Breast epithelium (tissue), 4 donors: ENCODE results near the gene PEAK1. TPM values are rescaled to one million over a fixed set of nuclear protein-coding genes. Genes with fewer than 3 reads are reported as not detected.
"Not testable (repeated sequence)": the region's sequence is repeated elsewhere in the genome, so short reads cannot be mapped to it uniquely, and the experiment has no call there.

Experiments used
- DNase-seq, 2 donors: peaks; one replicate each; pipeline ENCODE4 v3.0.0-alpha.2; 2019; ENCODE audit warnings: low spot score in 2 of 2
- H3K27ac ChIP-seq, 2 donors: fragments of 200-600 bp; sonication (generic) in 1 of 2; one replicate each; pipeline ENCODE4 v1.5.1; 2016 to 2019; ENCODE audit warnings: mild to moderate bottlenecking in 1 of 2
- H3K27me3 ChIP-seq, 2 donors: fragments of 200-600 bp; sonication (generic) in 1 of 2; one replicate each; pipeline versions ENCODE4 v1.5.1 to v1.6.0; 2017 to 2019; ENCODE audit warnings: control low read depth in 1 of 2, mild to moderate bottlenecking in 1 of 2
- H3K36me3 ChIP-seq: fragments of 200-600 bp; one replicate; pipeline ENCODE4 v1.5.1; 2019
- H3K4me1 ChIP-seq, 2 donors: fragments of 200-600 bp; sonication (generic); one replicate each; pipeline ENCODE4 v1.5.1; 2016 to 2019; ENCODE audit warnings: control low read depth in 1 of 2
- H3K4me3 ChIP-seq, 3 donors: fragments of 200-600 bp; sonication (generic); 1 replicate in 2 of 3; 2 replicates in 1 of 3; pipeline ENCODE4 v1.5.1; 2016 to 2019; ENCODE audit warnings: mild to moderate bottlenecking in 3 of 3, moderate library complexity in 2 of 3
- H3K9me3 ChIP-seq, 2 donors: fragments of 200-600 bp; sonication (generic) in 1 of 2; one replicate each; pipeline ENCODE4 v1.5.1; 2016 to 2019; ENCODE audit warnings: control low read depth in 1 of 2
- CTCF ChIP-seq, 3 donors: fragments of 450-650 bp; IDR thresholded peaks; one replicate each; pipeline ENCODE4 v1.5.1; 2016 to 2017; ENCODE audit warnings: antibody characterized with exemption in 3 of 3, mild to moderate bottlenecking in 3 of 3, moderate library complexity in 3 of 3
- POLR2A ChIP-seq: fragments of 450-650 bp; IDR thresholded peaks from one replicate; pipeline ENCODE4 v1.6.1; 2016; ENCODE audit warnings: antibody characterized with exemption, mild to moderate bottlenecking, moderate library complexity
- POLR2AphosphoS5 ChIP-seq, 3 donors: sonication (generic); formaldehyde crosslinking; IDR thresholded peaks; one replicate each; pipeline ENCODE4 v1.6.1; 2017; ENCODE audit warnings: antibody characterized with exemption in 3 of 3
- intact Hi-C: fragments of 100-400 bp; cut with DNase I; formaldehyde crosslinking; loops from one replicate; pipeline ENCODE4 v1.15.1; 2023; ENCODE audit warnings: low total_unique reads
- total RNA-seq, 3 donors: library from RNA; depleted of rRNA; stranded (reverse); fragments of >200 nt; gene quantifications; one replicate each; pipeline ENCODE4 v1.1.0, GENCODE V29; 2016

Gene PEAK1
- total RNA-seq, 3 donors from 2014 or later, result 48.5 to 99.5 (median 55.2) TPM

- Histone ChIP-seq H3K4me3 (no peak overlapping the region), H3K27ac (no peak overlapping the region), H3K36me3 (no peaks in the 10 kb centered on the region), H3K4me1 (no peaks in the 10 kb centered on the region), H3K9me3 (no peaks in the 10 kb centered on the region), H3K27me3 (no peaks in the 10 kb centered on the region)
- intact Hi-C loops, result no loop called here
- no peak for TF ChIP-seq POLR2AphosphoS5 (IDR thresholded peaks at IDR 0.05)
- TF ChIP-seq POLR2A, result no peak
- TF ChIP-seq CTCF (IDR thresholded peaks at IDR 0.05), result no peak
- no peak for DNase-seq
These were observed 239.1 kb downstream of the PEAK1 start for GRCh38 chr15:77180757-77181156.

DNA sequence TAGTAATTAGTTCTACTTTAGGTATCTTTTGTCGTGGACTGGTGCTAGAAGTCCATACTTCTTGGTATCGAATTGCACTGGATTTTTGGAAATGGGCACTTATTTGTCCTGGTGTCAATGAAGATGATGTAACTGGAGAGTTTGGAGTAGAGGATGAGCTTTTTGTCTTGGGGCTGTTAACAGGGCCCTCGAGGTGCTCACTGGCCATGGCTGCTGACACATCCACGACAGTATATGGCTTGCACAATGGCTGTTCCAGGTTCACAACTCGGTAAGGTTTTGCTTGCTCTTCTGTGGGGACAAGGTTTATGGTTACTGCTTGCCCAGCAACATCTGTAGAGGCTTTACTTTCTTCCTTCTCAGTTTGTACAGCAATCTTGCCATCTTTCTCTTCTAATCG lies 239.6 kb downstream of the PEAK1 start:
- Histone ChIP-seq H3K36me3 (no peaks in the 10 kb centered on the region), H3K4me3 (no peak overlapping the region), H3K4me1 (no peaks in the 10 kb centered on the region), H3K9me3 (no peaks in the 10 kb centered on the region), H3K27ac (no peak overlapping the region), H3K27me3 (no peaks in the 10 kb centered on the region)
- TF ChIP-seq POLR2AphosphoS5 (IDR thresholded peaks at IDR 0.05) (no peak), POLR2A (no peak)
- DNase-seq, result no peak
- intact Hi-C loops, result no loop called here

DNA sequence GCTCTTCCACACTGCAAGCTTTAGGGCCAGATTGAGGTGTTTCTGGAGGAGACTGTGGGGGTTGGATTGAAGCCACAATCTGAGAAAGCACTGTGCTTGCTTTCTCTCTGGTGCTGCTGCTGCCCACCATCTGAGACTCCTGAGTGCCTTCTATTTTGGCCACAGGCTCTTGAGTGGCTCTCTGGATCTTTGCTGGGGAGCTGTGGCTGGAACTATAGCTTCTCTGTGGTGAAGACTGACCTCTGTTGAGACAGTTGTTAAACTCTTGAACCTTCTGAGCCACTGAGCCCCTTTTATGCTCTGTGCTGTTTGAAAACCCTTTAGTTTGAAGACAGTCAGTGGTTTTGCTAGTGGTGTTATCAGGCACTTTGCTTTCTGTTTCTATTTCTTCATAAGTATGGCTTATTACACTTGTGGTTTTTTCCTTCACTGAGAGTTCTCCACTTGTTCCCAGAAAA lies 240.3 kb downstream of the PEAK1 start:
- Histone ChIP-seq H3K27me3 (no peaks in the 10 kb centered on the region), H3K27ac (no peak overlapping the region), H3K4me1 (no peaks in the 10 kb centered on the region), H3K36me3 (no peaks in the 10 kb centered on the region), H3K4me3 (no peak overlapping the region), H3K9me3 (no peaks in the 10 kb centered on the region)
- DNase-seq, result no peak
- TF ChIP-seq CTCF (IDR thresholded peaks at IDR 0.05) (no peak), POLR2AphosphoS5 (IDR thresholded peaks at IDR 0.05) (no peak), POLR2A (no peak)
- intact Hi-C loops, result no loop called here

GRCh38 chr15:77178411-77178810 lies 241.5 kb downstream of the PEAK1 start:
- no peak for DNase-seq
- no peaks in the 10 kb centered on the region for H3K36me3 ChIP-seq
- H3K4me3 ChIP-seq, result no peak overlapping the region
- TF ChIP-seq POLR2AphosphoS5 (IDR thresholded peaks at IDR 0.05), result no peak
- TF ChIP-seq CTCF (IDR thresholded peaks at IDR 0.05), result no peak
- no peak for TF ChIP-seq POLR2A
- H3K4me1 ChIP-seq, result no peaks in the 10 kb centered on the region
- H3K27ac ChIP-seq, result no peak overlapping the region
- no peaks in the 10 kb centered on the region for H3K27me3 ChIP-seq
- intact Hi-C loops, result no loop called here
- H3K9me3 ChIP-seq, result no peaks in the 10 kb centered on the region

- H3K27me3 ChIP-seq, intact Hi-C loops: not testable (repeated sequence)
These were observed 243.8 kb downstream of the PEAK1 start for GRCh38 chr15:77176148-77176547.

DNA sequence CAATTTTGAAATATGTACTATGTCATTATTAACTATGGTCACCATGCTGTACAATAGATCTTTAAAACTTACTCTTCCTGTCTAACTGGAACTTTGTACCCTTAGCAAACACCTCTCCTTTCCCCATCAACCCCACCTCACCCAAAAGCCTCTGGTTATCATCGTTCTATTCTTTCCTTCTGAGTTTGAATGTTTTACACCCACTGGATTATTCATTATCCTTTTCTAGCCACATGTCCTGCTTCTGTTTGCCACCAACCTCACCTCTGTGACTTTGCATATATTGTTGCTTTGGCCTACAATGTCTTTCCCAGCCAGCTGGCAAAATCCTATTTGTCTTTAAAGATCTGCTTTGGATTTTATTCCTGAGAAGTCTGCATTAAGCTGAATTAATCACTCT lies 246.4 kb downstream of the PEAK1 start:
- H3K9me3 ChIP-seq, result no peaks in the 10 kb centered on the region
- H3K4me1 ChIP-seq, result no peaks in the 10 kb centered on the region
- no peak overlapping the region for H3K27ac ChIP-seq
- H3K27me3 ChIP-seq, result no peaks in the 10 kb centered on the region
- TF ChIP-seq POLR2AphosphoS5 (IDR thresholded peaks at IDR 0.05), result no peak
- TF ChIP-seq POLR2A, result no peak
- no peak for TF ChIP-seq CTCF (IDR thresholded peaks at IDR 0.05)
- H3K36me3 ChIP-seq, result no peaks in the 10 kb centered on the region
- no peak overlapping the region for H3K4me3 ChIP-seq
- intact Hi-C loops, result no loop called here
- DNase-seq, result no peak

More at GRCh38 chr15:77176148-77176547, 243.8 kb downstream of the PEAK1 start:
- not testable (repeated sequence) for H3K27ac ChIP-seq, H3K4me3 ChIP-seq, H3K9me3 ChIP-seq, DNase-seq, H3K4me1 ChIP-seq, H3K36me3 ChIP-seq
